Measurements from ENCODE around the gene TIFAB. TPM values are rescaled to one million over a fixed set of nuclear protein-coding genes. Genes with fewer than 3 reads are reported as not detected.

TIFAB gene
- total RNA-seq, 4 donors from 2014 or later = 0.10 TPM; not detected in 3

- TF ChIP-seq POLR2A (IDR thresholded peaks at IDR 0.05) (no peak), CTCF (IDR thresholded peaks at IDR 0.05) (no peak)
- intact Hi-C loops (cut with DNase I; ENCODE audit: low total_unique reads) = no loop called here
- no peak overlapping the region for H3K4me3 ChIP-seq (ENCODE audit: low read depth, poor library complexity, severe bottlenecking)
- 66 to 79% methylated on average over 7 of the region's 7 CpGs for WGBS, 2 donors
- DNase-seq (ENCODE audit: low spot score in 2 of 2) = peak in 1 of 2 donors; percentile 82
These were observed 14.7 kb downstream of the TIFAB start for GRCh38 chr5:135437422-135437795.

- no peak for TF ChIP-seq CTCF (IDR thresholded peaks at IDR 0.05)
- no peak for TF ChIP-seq POLR2A (IDR thresholded peaks at IDR 0.05)
- WGBS, 2 donors = 71 to 73% methylated on average over 7 of the region's 7 CpGs
- H3K4me3 ChIP-seq (ENCODE audit: low read depth, poor library complexity, severe bottlenecking) = no peak overlapping the region
- DNase-seq (ENCODE audit: low spot score in 2 of 2) = no peak
- intact Hi-C loops (cut with DNase I; ENCODE audit: low total_unique reads) = no loop called here
These were observed 15.2 kb downstream of the TIFAB start for GRCh38 chr5:135436951-135437418.

GRCh38 chr5:135435467-135436330, 16.5 kb downstream of the TIFAB start:
- H3K4me3 ChIP-seq (ENCODE audit: low read depth, poor library complexity, severe bottlenecking) = no peak overlapping the region
- intact Hi-C loops (cut with DNase I; ENCODE audit: low total_unique reads) = no loop called here
- 81 to 93% methylated on average over 6 to 9 of the region's 9 CpGs for WGBS, 2 donors
- peak in 1 of 2 donors; percentile 59 for DNase-seq (ENCODE audit: low spot score in 2 of 2)
- TF ChIP-seq CTCF (IDR thresholded peaks at IDR 0.05) (no peak), POLR2A (IDR thresholded peaks at IDR 0.05) (no peak)

GRCh38 chr5:135434591-135435466, 17.3 kb downstream of the TIFAB start:
- DNase-seq (ENCODE audit: low spot score in 2 of 2) = peak in 1 of 2 donors; percentile 74
- TF ChIP-seq POLR2A (IDR thresholded peaks at IDR 0.05) (no peak), CTCF (IDR thresholded peaks at IDR 0.05) (no peak)
- H3K4me3 ChIP-seq (ENCODE audit: low read depth, poor library complexity, severe bottlenecking) = no peak overlapping the region
- intact Hi-C loops (cut with DNase I; ENCODE audit: low total_unique reads) = no loop called here
- WGBS, 2 donors = 55 to 66% methylated on average over 24 of the region's 24 CpGs

GRCh38 chr5:135433681-135434426, 18.3 kb downstream of the TIFAB start:
- WGBS, 2 donors = 64 to 70% methylated on average over 9 to 12 of the region's 12 CpGs
- TF ChIP-seq CTCF (IDR thresholded peaks at IDR 0.05) (no peak), POLR2A (IDR thresholded peaks at IDR 0.05) (no peak)
- DNase-seq (ENCODE audit: low spot score in 2 of 2) = peak in 1 of 2 donors; percentile 73

More at GRCh38 chr5:135433681-135434426, 18.3 kb downstream of the TIFAB start:
- H3K4me3 ChIP-seq (ENCODE audit: low read depth, poor library complexity, severe bottlenecking) = no peak overlapping the region
- intact Hi-C loops (cut with DNase I; ENCODE audit: low total_unique reads) = no loop called here

Data from lower leg skin (tissue), 4 donors.